Adrenal gland (tissue), 5 donors: ENCODE data around the gene FCER1G.

Experiments used
- POLR2A ChIP-seq, 2 donors: fragments of 450-650 bp; IDR thresholded peaks; one replicate each; pipeline ENCODE4 v1.6.1; 2017; ENCODE audit warnings: antibody characterized with exemption in 2 of 2, mild to moderate bottlenecking in 2 of 2, moderate library complexity in 1 of 2
- TF ChIP-seq, protein P1 (sequence below), 6 experiments: fragments of 450-650 bp in 4 of 6; fragments of 200-600 bp in 2 of 6; sonication (generic) in 1 of 6; IDR thresholded peaks; 1 replicate in 5 of 6; 2 replicates in 1 of 6; pipeline versions ENCODE4 v1.5.1 to v1.8.0; 2016 to 2021; ENCODE audit warnings: antibody characterized with exemption in 6 of 6, mild to moderate bottlenecking in 2 of 6, moderate library complexity in 1 of 6
- donor health status: DM: no; HTN: no; CAD: no.

DNA sequence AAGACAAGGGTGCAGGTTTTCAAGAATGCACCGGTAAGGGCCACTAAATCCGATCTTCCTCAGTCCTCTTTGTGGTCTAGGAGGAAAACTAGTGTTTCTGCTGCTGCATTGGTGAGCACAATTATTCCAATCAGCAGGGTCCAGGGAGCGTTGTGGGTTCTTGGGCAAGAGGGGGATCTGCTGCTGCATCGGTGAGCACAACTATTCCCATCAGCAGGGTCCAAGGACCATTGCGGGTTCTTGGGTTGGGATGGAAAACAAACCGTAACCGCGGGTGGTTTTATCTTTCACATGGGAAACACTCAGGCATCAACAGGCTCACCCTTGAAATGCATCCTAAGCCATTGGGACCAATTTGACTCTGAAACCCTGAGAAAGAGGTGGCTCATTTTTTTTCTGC lies 36.5 kb downstream of the FCER1G start:
- TF ChIP-seq, protein P1, sequence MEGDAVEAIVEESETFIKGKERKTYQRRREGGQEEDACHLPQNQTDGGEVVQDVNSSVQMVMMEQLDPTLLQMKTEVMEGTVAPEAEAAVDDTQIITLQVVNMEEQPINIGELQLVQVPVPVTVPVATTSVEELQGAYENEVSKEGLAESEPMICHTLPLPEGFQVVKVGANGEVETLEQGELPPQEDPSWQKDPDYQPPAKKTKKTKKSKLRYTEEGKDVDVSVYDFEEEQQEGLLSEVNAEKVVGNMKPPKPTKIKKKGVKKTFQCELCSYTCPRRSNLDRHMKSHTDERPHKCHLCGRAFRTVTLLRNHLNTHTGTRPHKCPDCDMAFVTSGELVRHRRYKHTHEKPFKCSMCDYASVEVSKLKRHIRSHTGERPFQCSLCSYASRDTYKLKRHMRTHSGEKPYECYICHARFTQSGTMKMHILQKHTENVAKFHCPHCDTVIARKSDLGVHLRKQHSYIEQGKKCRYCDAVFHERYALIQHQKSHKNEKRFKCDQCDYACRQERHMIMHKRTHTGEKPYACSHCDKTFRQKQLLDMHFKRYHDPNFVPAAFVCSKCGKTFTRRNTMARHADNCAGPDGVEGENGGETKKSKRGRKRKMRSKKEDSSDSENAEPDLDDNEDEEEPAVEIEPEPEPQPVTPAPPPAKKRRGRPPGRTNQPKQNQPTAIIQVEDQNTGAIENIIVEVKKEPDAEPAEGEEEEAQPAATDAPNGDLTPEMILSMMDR (IDR thresholded peaks at IDR 0.05): no peak
- no peak for TF ChIP-seq POLR2A (IDR thresholded peaks at IDR 0.05)
